Endothelial cell (in vitro differentiated cells): ENCODE measurements around the gene PCSK5. TPM values are rescaled to one million over a fixed set of nuclear protein-coding genes. Genes with fewer than 3 reads are reported as not detected.

Source experiments
- DNase-seq: peaks from one replicate; pipeline ENCODE4 v3.0.0; 2021; ENCODE audit warnings: low spot score
- H3K27ac Mint-ChIP-seq: one replicate; pipeline ENCODE4 v1.8.0; 2021; ENCODE audit warnings: mixed read lengths, inconsistent platforms; ENCODE audit not compliant: unreplicated experiment
- H3K27me3 Mint-ChIP-seq: one replicate; pipeline ENCODE4 v1.8.0; 2021; ENCODE audit warnings: mild to moderate bottlenecking, moderate library complexity, mixed read lengths, inconsistent platforms; ENCODE audit not compliant: unreplicated experiment
- H3K36me3 Mint-ChIP-seq: one replicate; pipeline ENCODE4 v1.8.0; 2021; ENCODE audit warnings: mild to moderate bottlenecking, low read depth, mixed read lengths, inconsistent platforms; ENCODE audit not compliant: unreplicated experiment
- H3K4me1 Mint-ChIP-seq: one replicate; pipeline ENCODE4 v1.8.0; 2021; ENCODE audit warnings: mild to moderate bottlenecking, mixed read lengths, inconsistent platforms; ENCODE audit not compliant: unreplicated experiment
- H3K4me3 Mint-ChIP-seq: one replicate; pipeline ENCODE4 v1.8.0; 2021; ENCODE audit warnings: mild to moderate bottlenecking, mixed read lengths, inconsistent platforms; ENCODE audit not compliant: unreplicated experiment
- H3K9me3 Mint-ChIP-seq: one replicate; pipeline ENCODE4 v1.8.0; 2021; ENCODE audit warnings: mixed read lengths, inconsistent platforms; ENCODE audit not compliant: unreplicated experiment
- CTCF ChIP-seq: fragments of 200-600 bp; sonication (generic); IDR thresholded peaks from one replicate; pipeline ENCODE4 v1.5.0; 2021; ENCODE audit warnings: antibody characterized with exemption; ENCODE audit not compliant: unreplicated experiment
- total RNA-seq: library from RNA; stranded (reverse); fragmentation: NEBNext Ultra II Directional; extraction: Animal tissue kit (Norgen Biotek cat#: 25700); gene quantifications from one replicate; pipeline ENCODE4 v1.2.1, GENCODE V29; 2021; ENCODE audit not compliant: unreplicated experiment

Gene PCSK5
- total RNA-seq, 1 donor from 2014 or later: 3.1 TPM

- no peaks in the 10 kb centered on the region for H3K4me1 Mint-ChIP-seq
- no peaks in the 10 kb centered on the region for H3K36me3 Mint-ChIP-seq
- no peak overlapping the region for H3K4me3 Mint-ChIP-seq
- peaks cover 1% of the 10 kb centered on the region for H3K27me3 Mint-ChIP-seq
- TF ChIP-seq CTCF: no peak
- no peak for DNase-seq
- H3K27ac Mint-ChIP-seq: no peak overlapping the region
- no peaks in the 10 kb centered on the region for H3K9me3 Mint-ChIP-seq
Measured at GRCh38 chr9:76353280-76353679, 462.8 kb downstream of the PCSK5 start.

- Mint-ChIP-seq H3K27ac (no peak overlapping the region), H3K4me3 (no peak overlapping the region), H3K4me1 (no peaks in the 10 kb centered on the region), H3K27me3 (peaks cover 1% of the 10 kb centered on the region), H3K36me3 (no peaks in the 10 kb centered on the region), H3K9me3 (no peaks in the 10 kb centered on the region)
- no peak for DNase-seq
- no peak for TF ChIP-seq CTCF
Measured at GRCh38 chr9:76354221-76354620, 463.7 kb downstream of the PCSK5 start.

- no peak for DNase-seq
- no peaks in the 10 kb centered on the region for H3K36me3 Mint-ChIP-seq
- H3K9me3 Mint-ChIP-seq: no peaks in the 10 kb centered on the region
- H3K27me3 Mint-ChIP-seq: no peaks in the 10 kb centered on the region
- no peak for TF ChIP-seq CTCF
- H3K27ac Mint-ChIP-seq: no peak overlapping the region
- H3K4me1 Mint-ChIP-seq: no peaks in the 10 kb centered on the region
- H3K4me3 Mint-ChIP-seq: no peak overlapping the region
Measured at GRCh38 chr9:76355886-76356285, 465.4 kb downstream of the PCSK5 start.

GRCh38 chr9:76357555-76357954, 467.1 kb downstream of the PCSK5 start:
- Mint-ChIP-seq H3K27ac (no peak overlapping the region), H3K4me3 (no peak overlapping the region), H3K4me1 (peaks cover 3% of the 10 kb centered on the region), H3K9me3 (no peaks in the 10 kb centered on the region), H3K27me3 (no peaks in the 10 kb centered on the region), H3K36me3 (no peaks in the 10 kb centered on the region)
- DNase-seq: no peak
- no peak for TF ChIP-seq CTCF

- Mint-ChIP-seq H3K36me3 (no peaks in the 10 kb centered on the region), H3K4me3 (no peak overlapping the region), H3K4me1 (peaks cover 7% of the 10 kb centered on the region), H3K27me3 (no peaks in the 10 kb centered on the region), H3K27ac (no peak overlapping the region), H3K9me3 (no peaks in the 10 kb centered on the region)
- no peak for DNase-seq
- no peak for TF ChIP-seq CTCF
Measured at GRCh38 chr9:76358628-76359280, 468.3 kb downstream of the PCSK5 start.
